Measurements from ENCODE around the gene DVL1. TPM values are rescaled to one million over a fixed set of nuclear protein-coding genes. Genes with fewer than 3 reads are reported as not detected.
A peak's percentile ranks its signal among the peaks of the same experiment; 100 is the strongest.

DVL1 gene
- total RNA-seq, 1 donor from 2014 or later: 32.6 TPM

GRCh38 chr1:1299686-1300351 lies 49.4 kb downstream of the DVL1 start:
- DNase-seq (ENCODE audit: low read depth in 2 of 2): no peak

- DNase-seq (ENCODE audit: low read depth in 2 of 2): peak in 1 of 2 donors; percentile 50
These were observed 50.1 kb downstream of the DVL1 start for GRCh38 chr1:1298861-1299685.

- DNase-seq (ENCODE audit: low read depth in 2 of 2): no peak
These were observed 51.3 kb downstream of the DVL1 start for GRCh38 chr1:1297802-1298424.

DNA sequence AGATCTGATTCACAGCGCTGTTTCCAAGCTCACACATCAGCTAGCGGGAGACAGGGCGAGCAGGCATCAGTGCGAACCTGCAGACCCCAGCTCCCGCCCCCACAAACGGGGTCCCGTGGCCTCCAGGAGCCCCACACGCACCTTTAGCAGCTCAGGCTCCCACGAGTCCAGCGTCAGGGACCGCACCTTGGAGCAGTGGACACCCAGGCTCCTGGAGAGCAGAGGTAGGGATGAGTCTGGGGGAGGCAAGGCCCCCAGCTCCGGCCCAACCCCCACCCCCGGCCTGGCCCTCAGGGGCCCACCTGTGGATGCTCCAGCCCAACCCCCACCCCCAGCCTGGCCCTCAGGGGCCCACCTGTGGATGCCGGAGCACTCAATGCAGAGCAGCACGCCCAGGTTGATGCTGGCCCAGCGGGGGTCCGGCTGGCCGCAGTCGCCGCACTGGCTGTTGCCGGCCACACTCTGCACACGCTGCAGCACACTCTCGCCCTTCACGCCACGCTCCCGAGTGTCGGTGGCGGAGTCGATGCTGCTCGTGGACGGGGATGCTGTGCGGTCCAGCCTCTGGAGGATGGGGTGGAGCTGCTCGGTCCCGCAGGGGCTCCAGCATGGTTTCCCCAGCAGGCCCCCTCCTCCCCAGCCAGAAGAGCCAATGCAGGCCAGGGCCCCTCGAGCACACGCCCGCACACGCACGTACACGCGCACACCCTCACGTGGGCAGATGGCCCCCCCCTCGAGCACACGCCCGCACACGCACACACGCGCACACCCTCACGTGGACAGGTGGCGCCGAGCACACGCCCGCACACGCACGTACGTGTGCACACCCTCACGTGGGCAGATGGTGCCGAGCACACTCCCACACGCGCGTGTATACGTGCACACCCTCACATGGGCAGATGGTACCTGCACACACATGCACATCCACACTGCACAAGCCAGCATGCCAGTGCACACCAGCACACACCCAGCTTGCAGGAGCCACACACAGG lies 52.9 kb downstream of the DVL1 start:
- DNase-seq (ENCODE audit: low read depth in 2 of 2): no peak

DNA sequence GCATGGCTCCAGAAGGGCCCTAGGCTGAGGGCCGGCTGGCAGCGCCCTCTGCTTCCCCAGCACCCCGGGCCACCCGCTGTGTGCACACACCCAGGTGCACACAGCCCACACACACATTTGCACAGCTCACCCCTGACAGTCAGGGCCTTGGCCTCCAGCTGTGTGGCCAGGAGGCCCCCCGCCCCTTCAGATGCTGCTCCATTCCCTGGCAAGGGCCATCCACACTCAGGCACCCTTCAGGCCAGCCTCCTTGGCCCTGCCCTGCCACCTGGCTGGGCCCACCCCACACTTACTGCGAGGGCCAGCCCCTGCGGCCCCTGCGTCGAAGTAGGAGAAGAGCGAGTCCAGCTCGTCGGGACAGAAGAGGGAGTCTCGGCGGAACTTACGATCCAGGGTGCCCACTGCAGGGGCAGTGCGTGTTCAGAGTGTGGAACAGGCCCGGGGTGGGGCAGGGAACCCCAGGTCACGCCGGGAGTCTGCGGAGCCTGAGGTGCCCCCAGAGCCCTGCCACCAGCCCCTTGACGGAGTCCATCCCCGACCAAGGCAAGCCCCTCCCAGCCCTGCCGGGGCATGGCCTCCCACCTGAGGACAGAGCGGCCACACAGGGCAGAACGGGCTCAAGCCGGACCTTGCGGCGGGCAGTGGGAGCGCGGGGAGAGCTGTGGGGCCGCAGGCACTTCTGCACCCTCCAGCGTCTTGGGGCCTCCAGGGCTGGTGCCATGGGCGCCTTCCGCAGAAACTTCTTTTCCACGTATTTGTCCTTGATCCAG lies 53.9 kb downstream of the DVL1 start:
- DNase-seq (ENCODE audit: low read depth in 2 of 2): no peak

- no peak for DNase-seq (ENCODE audit: low read depth in 2 of 2)
These were observed 54.8 kb downstream of the DVL1 start for GRCh38 chr1:1294250-1294890.

GRCh38 chr1:1293263-1294249 lies 55.7 kb downstream of the DVL1 start:
- peak in 1 of 2 donors; percentile 25 for DNase-seq (ENCODE audit: low read depth in 2 of 2)

- DNase-seq (ENCODE audit: low read depth in 2 of 2): no peak
These were observed 56.4 kb downstream of the DVL1 start for GRCh38 chr1:1292851-1293250.

DNA sequence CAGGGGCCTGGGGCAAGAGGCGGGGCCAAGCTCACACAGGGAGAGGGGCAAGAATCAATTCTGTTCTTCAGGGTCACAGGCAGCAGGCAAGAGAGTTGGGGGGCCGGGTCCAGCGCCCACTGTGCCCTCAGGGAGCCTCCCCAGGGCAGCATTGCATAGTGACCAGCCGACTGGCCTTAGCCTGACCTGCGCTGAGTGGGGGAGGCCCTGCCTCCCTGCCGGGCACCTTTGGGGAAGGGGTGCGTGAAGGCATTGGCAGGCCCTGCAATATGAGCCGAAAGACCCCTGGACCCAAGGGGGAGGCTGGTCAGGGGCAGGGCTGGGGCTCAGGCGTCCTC lies 56.8 kb downstream of the DVL1 start:
- DNase-seq (ENCODE audit: low read depth in 2 of 2): no peak

DNA sequence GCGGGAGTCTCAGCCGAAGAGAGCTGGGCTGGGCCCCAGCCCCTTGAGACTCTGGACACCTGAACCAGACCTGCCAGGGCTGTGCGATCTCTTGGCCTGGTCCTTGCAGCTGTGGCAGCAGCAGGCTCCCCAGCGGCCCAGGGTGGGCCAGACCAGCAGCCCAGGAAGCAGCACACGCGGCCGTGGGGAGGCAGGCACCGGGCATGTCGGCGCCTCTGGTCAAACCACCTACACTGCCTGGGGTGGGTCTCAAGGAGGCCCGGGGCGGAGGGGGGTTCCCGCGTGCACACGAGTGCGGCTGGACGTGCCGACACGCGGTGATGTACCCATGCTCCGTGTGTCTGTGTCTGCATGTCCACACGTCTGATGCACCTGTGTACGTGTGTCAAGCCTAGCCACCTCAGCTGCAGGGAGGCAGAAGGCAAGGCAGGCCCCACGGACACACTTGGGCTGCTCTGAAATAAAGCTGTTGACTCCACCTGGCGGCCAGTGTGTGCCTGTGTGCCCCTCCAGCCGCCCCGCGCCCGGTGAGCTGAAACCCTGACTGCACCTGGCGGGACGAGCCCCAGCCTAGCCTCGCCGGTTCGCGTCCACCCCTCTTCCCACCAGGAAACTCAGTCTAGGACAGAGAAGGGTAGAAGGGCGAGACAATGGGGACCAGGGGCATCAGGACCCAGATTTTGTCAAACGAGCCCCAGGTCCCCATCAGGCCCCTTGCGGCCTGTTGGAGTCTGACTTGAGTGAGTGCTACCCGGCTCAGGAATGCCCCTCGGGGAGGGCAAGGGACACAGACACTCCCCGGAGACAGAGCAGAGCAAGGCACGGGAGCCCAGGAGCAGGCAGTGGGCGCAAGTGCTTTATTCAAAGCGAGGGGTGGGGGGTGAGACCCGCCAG lies 57.4 kb downstream of the DVL1 start:
- peak in 1 of 2 donors; percentile 70 for DNase-seq (ENCODE audit: low read depth in 2 of 2)

DNA sequence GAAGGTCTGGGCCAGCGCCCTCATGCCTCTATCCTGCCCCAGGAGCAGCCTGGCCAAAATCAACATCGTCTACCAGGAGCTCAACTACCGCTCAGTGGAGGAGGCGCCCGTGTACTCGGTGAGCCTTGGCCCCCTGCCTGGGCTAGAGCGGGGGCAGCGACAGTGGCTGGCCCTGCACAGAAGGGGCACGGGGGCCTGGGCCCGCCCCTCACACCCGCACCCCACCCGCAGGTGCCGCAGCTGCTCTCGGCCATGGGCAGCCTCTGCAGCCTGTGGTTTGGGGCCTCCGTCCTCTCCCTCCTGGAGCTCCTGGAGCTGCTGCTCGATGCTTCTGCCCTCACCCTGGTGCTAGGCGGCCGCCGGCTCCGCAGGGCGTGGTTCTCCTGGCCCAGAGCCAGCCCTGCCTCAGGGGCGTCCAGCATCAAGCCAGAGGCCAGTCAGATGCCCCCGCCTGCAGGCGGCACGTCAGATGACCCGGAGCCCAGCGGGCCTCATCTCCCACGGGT lies 58.1 kb downstream of the DVL1 start:
- no peak for DNase-seq (ENCODE audit: low read depth in 2 of 2)

- peak in 1 of 2 donors; percentile 60 for DNase-seq (ENCODE audit: low read depth in 2 of 2)
These were observed 58.9 kb downstream of the DVL1 start for GRCh38 chr1:1290238-1290731.

DNA sequence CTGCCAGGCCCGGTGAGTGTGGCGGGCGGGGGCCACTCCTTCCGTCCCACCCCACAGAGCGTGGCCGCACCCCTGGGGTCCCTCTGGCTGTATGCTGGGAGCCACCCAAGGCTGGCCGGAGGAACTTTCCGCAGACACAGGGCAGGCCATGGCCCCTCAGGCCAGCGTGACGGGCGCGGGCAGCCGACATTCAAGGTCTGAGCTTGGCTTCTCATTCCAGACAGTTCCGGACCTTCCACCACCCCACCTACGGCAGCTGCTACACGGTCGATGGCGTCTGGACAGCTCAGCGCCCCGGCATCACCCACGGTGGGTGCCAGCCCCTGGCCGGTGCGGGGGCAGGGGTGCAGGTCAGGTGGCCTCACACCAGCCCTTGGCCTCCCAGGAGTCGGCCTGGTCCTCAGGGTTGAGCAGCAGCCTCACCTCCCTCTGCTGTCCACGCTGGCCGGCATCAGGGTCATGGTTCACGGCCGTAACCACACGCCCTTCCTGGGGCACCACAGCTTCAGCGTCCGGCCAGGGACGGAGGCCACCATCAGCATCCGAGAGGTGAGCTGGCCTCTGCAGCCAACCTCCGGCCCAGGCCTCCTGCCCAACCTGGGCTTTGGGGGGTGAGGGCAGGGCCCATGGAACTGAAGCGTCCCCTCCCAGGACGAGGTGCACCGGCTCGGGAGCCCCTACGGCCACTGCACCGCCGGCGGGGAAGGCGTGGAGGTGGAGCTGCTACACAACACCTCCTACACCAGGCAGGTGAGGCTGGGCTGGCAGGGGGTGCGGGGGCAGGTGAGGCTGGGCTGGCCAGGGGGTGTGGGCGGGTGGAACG lies 61.7 kb downstream of the DVL1 start:
- DNase-seq (ENCODE audit: low read depth in 2 of 2): no peak

DNA sequence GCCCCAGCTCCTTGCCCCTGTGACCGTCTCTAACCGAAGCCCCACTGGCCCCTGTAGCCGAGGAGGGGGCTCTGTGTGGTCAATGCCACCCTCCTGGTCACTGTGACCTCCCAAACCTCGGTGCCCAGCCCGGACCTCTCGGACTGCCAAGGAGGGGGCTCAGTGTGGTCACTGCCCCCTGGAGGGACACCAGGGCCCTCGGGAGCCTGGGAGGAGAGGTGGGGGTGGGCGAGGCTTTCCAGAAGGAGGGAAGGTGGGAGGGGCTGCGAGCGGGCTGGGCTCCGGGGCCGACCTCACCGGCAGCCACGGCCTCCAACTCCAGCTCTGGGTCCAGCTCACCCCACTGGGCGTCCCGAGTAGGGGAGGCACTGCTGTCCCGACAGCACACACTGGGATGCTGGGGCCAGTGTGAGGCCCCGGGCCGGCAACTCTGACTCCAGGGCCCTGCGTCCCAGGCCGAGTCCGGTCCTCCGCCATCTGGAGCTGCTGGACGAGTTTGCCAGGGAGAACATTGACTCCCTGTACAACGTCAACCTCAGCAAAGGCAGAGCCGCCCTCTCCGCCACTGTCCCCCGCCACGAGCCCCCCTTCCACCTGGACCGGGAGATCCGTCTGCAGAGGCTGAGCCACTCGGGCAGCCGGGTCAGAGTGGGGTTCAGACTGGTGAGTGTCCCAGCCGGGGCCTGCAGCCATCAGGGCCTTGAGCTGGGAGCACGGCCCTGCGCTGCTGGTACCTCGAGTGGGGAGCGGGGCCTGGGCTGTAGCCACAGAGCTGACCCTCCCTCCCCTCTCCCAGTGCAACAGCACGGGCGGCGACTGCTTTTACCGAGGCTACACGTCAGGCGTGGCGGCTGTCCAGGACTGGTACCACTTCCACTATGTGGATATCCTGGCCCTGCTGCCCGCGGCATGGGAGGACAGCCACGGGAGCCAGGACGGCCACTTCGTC lies 62.6 kb downstream of the DVL1 start:
- no peak for DNase-seq (ENCODE audit: low read depth in 2 of 2)

DNA sequence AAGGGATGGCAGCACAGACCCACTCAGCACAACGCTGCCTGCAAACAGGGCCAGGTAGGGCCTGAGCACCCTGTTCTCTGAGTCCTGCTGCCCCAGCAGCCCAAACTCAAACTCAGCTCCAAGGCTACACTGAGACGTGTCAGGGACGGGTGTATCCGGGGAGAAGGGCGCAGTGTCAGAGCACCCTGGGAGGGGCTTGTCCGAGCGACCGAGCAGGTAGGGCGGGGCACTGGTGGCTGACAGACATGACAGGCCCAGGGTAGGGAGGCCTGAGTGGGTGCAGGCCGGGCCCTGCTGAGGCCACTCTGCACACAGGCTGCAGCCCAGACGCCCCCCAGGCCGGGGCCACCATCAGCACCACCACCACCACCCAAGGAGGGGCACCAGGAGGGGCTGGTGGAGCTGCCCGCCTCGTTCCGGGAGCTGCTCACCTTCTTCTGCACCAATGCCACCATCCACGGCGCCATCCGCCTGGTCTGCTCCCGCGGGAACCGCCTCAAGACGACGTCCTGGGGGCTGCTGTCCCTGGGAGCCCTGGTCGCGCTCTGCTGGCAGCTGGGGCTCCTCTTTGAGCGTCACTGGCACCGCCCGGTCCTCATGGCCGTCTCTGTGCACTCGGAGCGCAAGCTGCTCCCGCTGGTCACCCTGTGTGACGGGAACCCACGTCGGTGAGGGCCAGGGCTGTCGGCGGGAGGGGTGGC lies 63.5 kb downstream of the DVL1 start:
- no peak for DNase-seq (ENCODE audit: low read depth in 2 of 2)

Measured in dermis microvascular lymphatic vessel endothelial cell (primary cell).